ENCODE measurements around the gene PKP1.

- TF ChIP-seq POLR2A (IDR thresholded peaks at IDR 0.05; ENCODE audit: low read length) (no peak), GATA1 (IDR thresholded peaks at IDR 0.05; ENCODE audit: low read depth, low read length) (no peak)
Observed at GRCh38 chr1:201332616-201333335, 49.5 kb downstream of the PKP1 start.

All from erythroblast (primary cell).